ENCODE measurements around the gene PGM2.
"Not testable (repeated sequence)": the region's sequence is repeated elsewhere in the genome, so short reads cannot be mapped to it uniquely, and the experiment has no call there.

The PGM2 gene

DNA sequence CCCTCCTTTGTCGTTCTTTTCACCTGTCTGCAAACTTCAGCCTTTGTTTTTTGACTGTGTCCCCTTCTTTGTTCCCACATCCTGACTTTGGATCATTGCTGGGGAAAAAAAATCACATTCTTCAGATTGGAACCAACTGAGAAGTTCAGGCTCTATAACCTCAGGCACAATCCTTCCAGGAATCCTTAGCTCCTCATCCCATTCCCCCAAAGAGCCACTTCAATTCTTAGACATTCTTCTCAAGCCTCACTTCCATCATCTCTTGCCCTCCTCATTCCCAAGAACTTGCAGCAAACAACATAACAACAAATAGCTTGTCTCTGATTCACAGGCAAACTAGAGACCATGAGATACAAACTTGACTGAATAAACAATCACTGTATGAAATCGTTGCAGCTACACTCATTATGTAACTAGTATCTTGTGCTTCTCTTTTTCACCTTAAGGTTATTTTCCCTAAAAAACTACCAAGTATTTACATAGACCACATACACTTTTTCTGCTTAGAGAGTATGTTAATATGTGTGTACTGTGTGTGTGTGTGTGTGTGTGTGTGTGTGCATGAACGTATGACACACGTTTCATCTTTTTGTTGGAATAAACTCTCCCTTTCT is 26.4 kb upstream of the PGM2 start:
- no peak for TF ChIP-seq GATA1 (IDR thresholded peaks at IDR 0.05; ENCODE audit: low read depth, low read length)
- TF ChIP-seq POLR2A (IDR thresholded peaks at IDR 0.05; ENCODE audit: low read length): no peak
- DNase-seq: no peak

GRCh38 chr4:37802068-37802666 is 24.3 kb upstream of the PGM2 start:
- DNase-seq: no peak
- no peak for TF ChIP-seq GATA1 (IDR thresholded peaks at IDR 0.05; ENCODE audit: low read depth, low read length)
- TF ChIP-seq POLR2A (IDR thresholded peaks at IDR 0.05; ENCODE audit: low read length): no peak

GRCh38 chr4:37803348-37803973 is 23.0 kb upstream of the PGM2 start:
- TF ChIP-seq GATA1 (IDR thresholded peaks at IDR 0.05; ENCODE audit: low read depth, low read length) (no peak), POLR2A (IDR thresholded peaks at IDR 0.05; ENCODE audit: low read length) (no peak)
- DNase-seq: peak; percentile 57 to 59

GRCh38 chr4:37805091-37805490 is 21.4 kb upstream of the PGM2 start:
- TF ChIP-seq POLR2A (IDR thresholded peaks at IDR 0.05; ENCODE audit: low read length): no peak
- no peak for DNase-seq

GRCh38 chr4:37812713-37813112 is 13.8 kb upstream of the PGM2 start:
- TF ChIP-seq POLR2A (IDR thresholded peaks at IDR 0.05; ENCODE audit: low read length) (no peak), GATA1 (IDR thresholded peaks at IDR 0.05; ENCODE audit: low read depth, low read length) (no peak)
- DNase-seq: no peak

GRCh38 chr4:37815591-37815990 is 10.9 kb upstream of the PGM2 start:
- TF ChIP-seq POLR2A (IDR thresholded peaks at IDR 0.05; ENCODE audit: low read length) (no peak), GATA1 (IDR thresholded peaks at IDR 0.05; ENCODE audit: low read depth, low read length) (no peak)
- DNase-seq: no peak

DNA sequence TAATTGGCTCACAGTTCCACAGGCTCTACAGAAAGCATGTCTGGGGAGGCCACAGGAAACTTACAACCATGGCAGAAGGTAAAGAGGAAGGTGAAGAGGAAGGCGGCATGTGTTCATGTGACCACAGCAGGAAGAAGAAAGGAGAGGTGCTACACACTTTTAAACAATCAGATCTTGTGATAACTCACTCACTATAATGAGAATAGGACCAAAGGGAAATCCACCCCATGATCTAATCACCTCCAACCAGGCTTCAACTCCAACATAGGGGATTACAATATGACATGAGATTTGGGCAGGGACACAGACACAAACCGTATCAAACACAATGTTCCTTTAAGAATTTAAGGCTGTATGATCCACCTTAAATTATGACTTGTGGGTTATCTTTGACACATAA is 10.5 kb upstream of the PGM2 start:
- DNase-seq: no peak
- TF ChIP-seq POLR2A (IDR thresholded peaks at IDR 0.05; ENCODE audit: low read length) (no peak), GATA1 (IDR thresholded peaks at IDR 0.05; ENCODE audit: low read depth, low read length) (no peak)

DNA sequence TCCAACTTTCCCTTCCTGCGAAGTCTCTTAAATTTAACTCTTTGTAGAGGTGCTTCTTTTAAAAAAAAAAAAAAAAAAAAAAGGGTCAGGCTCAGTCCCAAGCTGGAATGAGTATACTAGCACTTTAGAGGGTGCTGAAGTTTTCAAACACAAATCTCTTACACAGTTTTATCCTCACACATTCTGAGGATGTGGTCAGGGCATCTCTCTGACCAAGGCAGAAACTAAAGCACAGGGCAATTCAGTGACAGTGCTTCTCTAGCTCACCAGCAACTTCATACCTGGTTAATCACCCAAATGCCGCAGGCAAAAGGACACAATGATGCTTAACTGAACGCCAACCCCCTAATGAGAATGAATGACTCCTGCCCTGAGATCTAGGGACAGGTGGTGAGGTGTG is 9.8 kb upstream of the PGM2 start:
- TF ChIP-seq GATA1 (IDR thresholded peaks at IDR 0.05; ENCODE audit: low read depth, low read length) (no peak), POLR2A (IDR thresholded peaks at IDR 0.05; ENCODE audit: low read length) (no peak)
- no peak for DNase-seq

GRCh38 chr4:37818752-37819151 is 7.7 kb upstream of the PGM2 start:
- TF ChIP-seq POLR2A (IDR thresholded peaks at IDR 0.05; ENCODE audit: low read length): no peak
- TF ChIP-seq GATA1 (IDR thresholded peaks at IDR 0.05; ENCODE audit: low read depth, low read length): no peak
- no peak for DNase-seq

DNA sequence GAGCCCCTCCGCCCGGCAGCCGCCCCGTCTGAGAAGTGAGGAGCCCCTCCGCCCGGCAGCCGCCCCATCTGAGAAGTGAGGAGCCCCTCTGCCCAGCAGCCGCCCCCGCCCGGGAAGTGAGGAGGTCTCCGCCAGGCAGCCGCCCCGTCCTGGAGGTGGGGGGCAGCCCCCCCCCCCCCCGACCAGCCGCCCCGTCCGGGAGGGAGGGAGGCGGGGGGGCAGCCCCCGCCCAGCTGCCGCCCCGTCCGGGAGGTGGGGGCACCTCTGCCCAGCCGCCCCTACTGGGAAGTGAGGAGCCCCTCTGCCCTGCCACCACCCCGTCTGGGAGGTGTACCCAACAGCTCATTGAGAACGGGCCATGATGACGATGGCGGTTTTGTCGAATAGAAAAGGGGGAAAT is 6.0 kb upstream of the PGM2 start:
- not testable (repeated sequence) for DNase-seq

GRCh38 chr4:37821953-37822605 is 4.4 kb upstream of the PGM2 start:
- no peak for DNase-seq

DNA sequence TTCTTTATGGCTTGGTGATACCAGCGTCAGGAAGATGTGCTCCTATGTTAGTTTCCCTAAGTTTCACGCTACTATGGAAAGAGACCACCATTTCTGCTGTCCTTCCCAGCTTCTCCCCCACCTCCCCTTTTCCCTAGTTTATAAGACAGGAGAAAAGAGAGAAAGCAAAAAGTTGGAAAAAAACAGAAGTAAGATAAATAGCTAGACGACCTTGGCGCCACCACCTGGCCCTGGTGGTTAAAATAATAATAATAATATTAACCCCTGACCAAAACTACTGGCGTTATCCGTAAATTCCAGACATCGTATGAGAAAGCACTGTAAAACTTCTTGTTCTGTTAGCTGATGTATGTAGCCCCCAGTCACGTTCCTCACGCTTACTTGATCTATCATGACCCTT is 985 bp upstream of the PGM2 start:
- DNase-seq: not testable (repeated sequence)

More at GRCh38 chr4:37821953-37822605, 4.4 kb upstream of the PGM2 start:
- no peak for TF ChIP-seq POLR2A (IDR thresholded peaks at IDR 0.05; ENCODE audit: low read length)
- no peak for TF ChIP-seq GATA1 (IDR thresholded peaks at IDR 0.05; ENCODE audit: low read depth, low read length)

DNA sequence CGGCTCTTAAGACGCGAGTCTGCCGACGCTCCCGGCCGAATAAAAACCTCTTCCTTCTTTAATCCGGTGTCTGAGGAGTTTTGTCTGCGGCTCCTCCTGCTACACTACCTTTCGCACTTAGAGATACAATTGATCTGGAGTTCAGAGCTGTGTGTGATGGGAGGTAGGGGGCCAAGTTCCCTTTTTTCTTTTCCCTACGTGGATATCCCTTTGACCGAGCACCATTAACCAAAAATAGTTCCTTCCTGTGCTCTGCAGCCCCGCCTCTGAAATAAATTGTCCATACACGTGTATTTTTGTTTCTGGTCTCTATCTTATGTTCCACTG is 555 bp upstream of the PGM2 start:
- TF ChIP-seq GATA1 (IDR thresholded peaks at IDR 0.05; ENCODE audit: low read depth, low read length) (no peak), POLR2A (IDR thresholded peaks at IDR 0.05; ENCODE audit: low read length) (no peak)
- peak in 1 of 2 experiments; percentile 49 for DNase-seq

- DNase-seq: peak; percentile 46 to 59
- TF ChIP-seq GATA1 (IDR thresholded peaks at IDR 0.05; ENCODE audit: low read depth, low read length) (no peak), POLR2A (IDR thresholded peaks at IDR 0.05; ENCODE audit: low read length) (no peak)
Observed at GRCh38 chr4:37827030-37827685, 672 bp downstream of the PGM2 start.

Measured in erythroblast (primary cell).